Fibroblast of lung (primary cell): ENCODE results near the gene ZCCHC12. TPM values are rescaled to one million over a fixed set of nuclear protein-coding genes. Genes with fewer than 3 reads are reported as not detected.

Source experiments
- DNase-seq, 2 donors: peaks; one replicate each; pipeline versions ENCODE4 v3.0.0 to v3.0.0-alpha.2; 2010; ENCODE audit warnings: low read depth in 2 of 2
- H2AFZ ChIP-seq: 2 replicates; pipeline ENCODE4 v1.5.1; 2012; ENCODE audit warnings: low read length, control low read depth, inconsistent platforms
- H3K27ac ChIP-seq: 2 replicates; pipeline ENCODE4 v1.5.1; 2011; ENCODE audit warnings: low read length, control low read depth; ENCODE audit not compliant: insufficient read depth
- H3K27me3 ChIP-seq: 2 replicates; pipeline ENCODE4 v1.5.1; 2011; ENCODE audit warnings: mild to moderate bottlenecking, low read length; ENCODE audit not compliant: control insufficient read depth, insufficient read depth
- H3K36me3 ChIP-seq: 2 replicates; pipeline ENCODE4 v1.5.1; 2011; ENCODE audit warnings: low read length; ENCODE audit not compliant: control insufficient read depth, insufficient read depth
- H3K4me1 ChIP-seq: 2 replicates; pipeline ENCODE4 v1.5.1; 2011; ENCODE audit warnings: low read length; ENCODE audit not compliant: control insufficient read depth, insufficient read depth; ENCODE audit errors: extremely low read depth
- H3K4me2 ChIP-seq: 2 replicates; pipeline ENCODE4 v1.5.1; 2011; ENCODE audit warnings: low read length, control low read depth; ENCODE audit not compliant: insufficient read depth; ENCODE audit errors: extremely low read depth
- H3K4me3 ChIP-seq, 4 experiments: fragments of 200-600 bp in 1 of 4; sonication (generic) in 1 of 4; replicated peaks in 1 of 4; 2 replicates each; pipeline ENCODE4 v1.5.1; 2011 to 2016; ENCODE audit warnings: low read length in 4 of 4, low read depth in 3 of 4, mild to moderate bottlenecking in 3 of 4, control low read depth in 2 of 4, inconsistent platforms in 1 of 4, mixed read lengths in 1 of 4; ENCODE audit not compliant: insufficient read depth in 1 of 4; ENCODE audit errors: control extremely low read depth in 1 of 4
- H3K79me2 ChIP-seq: 2 replicates; pipeline ENCODE4 v1.5.1; 2012; ENCODE audit warnings: mild to moderate bottlenecking, low read length, inconsistent platforms; ENCODE audit not compliant: control insufficient read depth, insufficient read depth
- H3K9ac ChIP-seq: 2 replicates; pipeline ENCODE4 v1.5.1; 2011; ENCODE audit warnings: mild to moderate bottlenecking, low read length, control low read depth; ENCODE audit not compliant: insufficient read depth
- H3K9me3 ChIP-seq: 2 replicates; pipeline ENCODE4 v1.5.1; 2012; ENCODE audit warnings: low read depth, low read length; ENCODE audit not compliant: control insufficient read depth, insufficient read depth
- H4K20me1 ChIP-seq: 2 replicates; pipeline ENCODE4 v1.5.1; 2011; ENCODE audit warnings: low read length; ENCODE audit not compliant: control insufficient read depth, insufficient read depth; ENCODE audit errors: extremely low read depth
- CTCF ChIP-seq, 2 donors: IDR thresholded peaks in 1 of 2; conservative IDR thresholded peaks in 1 of 2; 1 replicate in 1 of 2; 2 replicates in 1 of 2; pipeline ENCODE4 v1.5.1; 2011 to 2012; ENCODE audit warnings: low read length in 2 of 2, control low read depth in 1 of 2, inconsistent platforms in 1 of 2, low read depth in 1 of 2, mild to moderate bottlenecking in 1 of 2
- EZH2 ChIP-seq: IDR thresholded peaks from 2 replicates; pipeline ENCODE4 v1.5.1; 2012; ENCODE audit warnings: low read length, control low read depth, mild to moderate bottlenecking; ENCODE audit errors: missing control alignments
- polyA plus RNA-seq, 2 donors: library from polyadenylated mRNA; depleted of rRNA in 1 of 2; stranded (reverse) in 1 of 2; unstranded in 1 of 2; fragments of >200 nt; gene quantifications; 2 replicates each; pipeline ENCODE4 v1.2.1, GENCODE V29; 2011 to 2012; ENCODE audit warnings: missing spikeins in 1 of 2
- total RNA-seq: library from RNA; depleted of rRNA; stranded (reverse); fragments of >200 nt; gene quantifications from 2 replicates; pipeline ENCODE4 v1.2.1, GENCODE V29; 2014

ZCCHC12 gene
- total and polyA plus RNA-seq, 2 donors (not counting 1 experiment from before 2014, with no cell fraction given) = under 0.01 TPM; not detected in 1

GRCh38 chrX:118864063-118864635 lies 40.5 kb downstream of the ZCCHC12 start:
- Histone ChIP-seq H3K4me1 (no peaks in the 10 kb centered on the region), H3K36me3 (no peaks in the 10 kb centered on the region), H3K4me2 (no peak overlapping the region), H3K79me2 (no peaks in the 10 kb centered on the region), H3K27me3 (no peaks in the 10 kb centered on the region), H4K20me1 (no peaks in the 10 kb centered on the region), H3K9me3 (no peaks in the 10 kb centered on the region), H3K4me3 (no peak overlapping the region), H3K9ac (no peak overlapping the region), H3K27ac (no peak overlapping the region), H2AFZ (no peak overlapping the region)
- no peak for TF ChIP-seq EZH2
- no peak for TF ChIP-seq CTCF (conservative IDR thresholded peaks at IDR 0.05 in 1 of 2, IDR thresholded peaks at IDR 0.05 in 1 of 2; ENCODE audit: low read depth in 1 of 2, low read length in 2 of 2)
- DNase-seq = no peak

- no peak overlapping the region for H2AFZ ChIP-seq
- no peaks in the 10 kb centered on the region for H3K27me3 ChIP-seq
- no peaks in the 10 kb centered on the region for H3K4me1 ChIP-seq
- H3K36me3 ChIP-seq = no peaks in the 10 kb centered on the region
- no peak for DNase-seq
- no peaks in the 10 kb centered on the region for H4K20me1 ChIP-seq
- TF ChIP-seq CTCF (conservative IDR thresholded peaks at IDR 0.05 in 1 of 2, IDR thresholded peaks at IDR 0.05 in 1 of 2; ENCODE audit: low read depth in 1 of 2, low read length in 2 of 2) = no peak
- no peak for TF ChIP-seq EZH2
- H3K79me2 ChIP-seq = no peaks in the 10 kb centered on the region
- no peak overlapping the region for H3K4me3 ChIP-seq
- no peak overlapping the region for H3K9ac ChIP-seq
- H3K4me2 ChIP-seq = no peak overlapping the region
- H3K27ac ChIP-seq = no peak overlapping the region
- no peaks in the 10 kb centered on the region for H3K9me3 ChIP-seq
Measured at GRCh38 chrX:118865231-118865630, 41.6 kb downstream of the ZCCHC12 start.

- Histone ChIP-seq H2AFZ (no peak overlapping the region), H3K4me1 (no peaks in the 10 kb centered on the region), H3K4me2 (no peak overlapping the region), H3K9ac (no peak overlapping the region), H3K36me3 (no peaks in the 10 kb centered on the region), H3K79me2 (no peaks in the 10 kb centered on the region), H3K27me3 (no peaks in the 10 kb centered on the region), H3K9me3 (no peaks in the 10 kb centered on the region), H3K27ac (no peak overlapping the region), H3K4me3 (no peak overlapping the region), H4K20me1 (no peaks in the 10 kb centered on the region)
- no peak for TF ChIP-seq CTCF (conservative IDR thresholded peaks at IDR 0.05 in 1 of 2, IDR thresholded peaks at IDR 0.05 in 1 of 2; ENCODE audit: low read depth in 1 of 2, low read length in 2 of 2)
- DNase-seq = no peak
Measured at GRCh38 chrX:118867251-118867650, 43.6 kb downstream of the ZCCHC12 start.
